GM12872 (cell line): ENCODE data around the gene C1orf105.

Experiments used
- CTCF ChIP-seq: IDR thresholded peaks from 3 replicates; pipeline ENCODE4 v1.5.1; 2011; ENCODE audit warnings: low read depth, mild to moderate bottlenecking, low read length, moderate library complexity; ENCODE audit not compliant: insufficient read depth

C1orf105 gene

GRCh38 chr1:172390683-172391551, 29.6 kb upstream of the C1orf105 start:
- TF ChIP-seq CTCF = no peak

- no peak for TF ChIP-seq CTCF
Observed at GRCh38 chr1:172391976-172392375, 28.5 kb upstream of the C1orf105 start.

GRCh38 chr1:172393354-172393753, 27.1 kb upstream of the C1orf105 start:
- TF ChIP-seq CTCF = no peak

- no peak for TF ChIP-seq CTCF
Observed at GRCh38 chr1:172394141-172394751, 26.2 kb upstream of the C1orf105 start.

GRCh38 chr1:172394811-172395210, 25.7 kb upstream of the C1orf105 start:
- TF ChIP-seq CTCF = no peak

GRCh38 chr1:172395576-172395975, 24.9 kb upstream of the C1orf105 start:
- no peak for TF ChIP-seq CTCF

GRCh38 chr1:172397221-172397620, 23.3 kb upstream of the C1orf105 start:
- TF ChIP-seq CTCF = no peak
